ENCODE data around the gene PGAM5.

The PGAM5 gene

GRCh38 chr12:132710405-132711079, at the start of gene PGAM5:
Gene PGAM5, plus strand, starts transcription at chr12:132710842. Its CDS starts 35 bp downstream, at chr12:132710877.
- Histone ChIP-seq H3K4me3 (peak within 1 kb of the TSS; percentile 66 to 95 (median 86)), H3K27ac (peak within 1 kb of the TSS in 20 of 21 experiments; percentile 69 to 92 (median 87))

DNA sequence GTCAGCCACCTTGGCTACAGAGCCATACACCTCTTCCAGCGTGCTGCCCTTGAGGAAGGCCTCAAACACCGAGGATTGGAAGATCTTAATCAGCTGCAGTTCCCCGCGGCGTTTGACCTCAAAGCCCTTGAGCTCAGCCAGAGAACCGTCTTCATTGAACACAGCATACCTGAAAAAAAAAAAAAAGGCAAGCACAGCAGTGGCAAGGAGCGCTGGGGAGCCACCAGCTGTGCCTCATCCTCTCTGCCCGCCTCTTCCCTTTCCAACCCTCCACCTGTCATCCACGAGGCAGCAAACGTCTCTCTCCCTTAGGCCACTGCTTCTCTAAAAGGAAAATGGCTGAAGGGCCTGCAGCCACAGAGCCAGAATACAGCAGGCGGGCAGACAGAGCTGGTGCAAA, 49.6 kb upstream of the PGAM5 start:
- Histone ChIP-seq H3K4me3 (no peak overlapping the region), H3K27ac (no peak overlapping the region)

DNA sequence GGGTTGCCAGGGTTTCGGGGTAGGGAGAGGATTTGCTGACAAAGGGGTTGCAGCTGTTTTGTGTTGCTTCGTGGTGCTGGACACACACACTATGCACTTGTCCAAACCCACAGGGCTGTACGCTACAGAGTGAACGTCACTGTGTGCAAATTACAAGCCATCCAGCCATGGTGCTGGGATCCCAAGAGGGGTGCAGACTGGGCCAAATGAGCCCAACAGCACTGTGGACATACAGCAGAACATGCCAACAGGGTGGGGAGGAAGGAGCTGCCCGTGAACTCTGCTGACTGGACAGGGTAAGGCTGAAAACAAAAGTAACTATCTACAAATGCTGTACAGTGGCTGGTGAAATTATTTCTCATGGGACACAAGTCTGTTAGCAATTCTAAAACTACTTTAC, 48.7 kb upstream of the PGAM5 start:
- H3K4me3 ChIP-seq = no peak overlapping the region

GRCh38 chr12:132662901-132663755, 47.5 kb upstream of the PGAM5 start:
- H3K4me3 ChIP-seq = no peak overlapping the region

More for the DNA sequence above, 48.7 kb upstream of the PGAM5 start:
- no peak overlapping the region for H3K27ac ChIP-seq

DNA sequence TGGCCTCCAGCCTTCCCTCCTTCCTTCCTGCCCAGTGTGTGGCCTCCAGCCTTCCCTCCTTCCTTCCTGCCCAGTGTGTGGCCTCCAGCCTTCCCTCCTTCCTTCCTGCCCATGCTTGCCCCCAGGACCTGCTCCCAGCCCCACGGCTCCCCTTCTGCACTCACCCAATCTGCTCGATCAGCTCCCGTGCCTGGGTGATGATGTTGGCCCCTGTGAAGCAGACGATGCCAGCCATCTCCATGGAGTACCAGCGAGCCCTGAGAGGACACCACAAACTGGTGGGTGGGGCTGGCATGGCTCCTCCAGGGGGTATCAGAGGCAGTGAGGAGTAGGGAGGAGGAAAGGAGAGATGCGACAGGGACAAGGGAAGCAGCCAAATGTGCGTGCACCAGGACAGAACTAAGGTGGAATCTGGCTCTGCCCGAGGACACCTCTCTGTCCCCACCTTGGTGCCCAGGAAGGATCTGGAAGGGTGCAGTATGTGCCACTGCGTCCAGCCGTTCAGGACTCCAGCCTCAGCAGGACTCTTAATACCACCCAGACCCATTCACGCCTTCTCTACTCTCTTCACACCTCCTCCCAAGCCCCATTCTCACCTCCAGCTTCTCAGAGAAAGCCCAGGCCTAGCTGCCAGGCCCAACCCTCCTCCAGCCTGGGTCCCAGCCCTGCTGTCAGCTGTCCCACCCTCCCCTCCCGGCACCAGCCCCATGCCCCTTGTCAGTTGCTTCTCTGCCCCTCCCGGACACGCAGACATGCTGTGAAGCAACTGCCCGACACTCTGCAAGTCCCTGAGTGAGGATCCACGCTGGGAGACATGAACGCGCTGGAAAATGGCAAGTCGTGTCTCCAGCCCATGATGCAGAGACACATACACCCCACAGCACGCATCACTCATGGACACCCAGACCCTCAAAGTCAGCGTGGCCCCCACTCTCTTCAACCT, 46.2 kb upstream of the PGAM5 start:
- no peak overlapping the region for H3K4me3 ChIP-seq
- H3K27ac ChIP-seq = no peak overlapping the region

More at GRCh38 chr12:132662901-132663755, 47.5 kb upstream of the PGAM5 start:
- no peak overlapping the region for H3K27ac ChIP-seq

DNA sequence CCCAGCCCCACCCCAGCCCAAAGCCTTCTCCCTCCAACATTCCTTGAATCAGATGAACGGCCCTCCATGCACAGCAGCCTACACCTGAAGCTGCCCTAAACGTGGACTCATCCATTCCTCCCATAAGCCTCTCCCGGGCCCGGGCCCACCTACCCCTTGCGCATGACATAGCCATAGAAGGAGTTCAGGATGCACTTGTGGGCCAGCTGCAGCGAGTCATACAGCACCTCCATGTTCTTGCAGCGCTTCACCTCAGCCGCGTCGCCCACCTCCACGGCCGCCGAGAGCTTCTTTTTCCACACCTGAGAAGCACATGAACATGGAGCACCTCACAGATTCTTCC, 45.5 kb upstream of the PGAM5 start:
- H3K27ac ChIP-seq = no peak overlapping the region
- no peak overlapping the region for H3K4me3 ChIP-seq

GRCh38 chr12:132665794-132666193, 44.8 kb upstream of the PGAM5 start:
- Histone ChIP-seq H3K27ac (no peak overlapping the region), H3K4me3 (no peak overlapping the region)

DNA sequence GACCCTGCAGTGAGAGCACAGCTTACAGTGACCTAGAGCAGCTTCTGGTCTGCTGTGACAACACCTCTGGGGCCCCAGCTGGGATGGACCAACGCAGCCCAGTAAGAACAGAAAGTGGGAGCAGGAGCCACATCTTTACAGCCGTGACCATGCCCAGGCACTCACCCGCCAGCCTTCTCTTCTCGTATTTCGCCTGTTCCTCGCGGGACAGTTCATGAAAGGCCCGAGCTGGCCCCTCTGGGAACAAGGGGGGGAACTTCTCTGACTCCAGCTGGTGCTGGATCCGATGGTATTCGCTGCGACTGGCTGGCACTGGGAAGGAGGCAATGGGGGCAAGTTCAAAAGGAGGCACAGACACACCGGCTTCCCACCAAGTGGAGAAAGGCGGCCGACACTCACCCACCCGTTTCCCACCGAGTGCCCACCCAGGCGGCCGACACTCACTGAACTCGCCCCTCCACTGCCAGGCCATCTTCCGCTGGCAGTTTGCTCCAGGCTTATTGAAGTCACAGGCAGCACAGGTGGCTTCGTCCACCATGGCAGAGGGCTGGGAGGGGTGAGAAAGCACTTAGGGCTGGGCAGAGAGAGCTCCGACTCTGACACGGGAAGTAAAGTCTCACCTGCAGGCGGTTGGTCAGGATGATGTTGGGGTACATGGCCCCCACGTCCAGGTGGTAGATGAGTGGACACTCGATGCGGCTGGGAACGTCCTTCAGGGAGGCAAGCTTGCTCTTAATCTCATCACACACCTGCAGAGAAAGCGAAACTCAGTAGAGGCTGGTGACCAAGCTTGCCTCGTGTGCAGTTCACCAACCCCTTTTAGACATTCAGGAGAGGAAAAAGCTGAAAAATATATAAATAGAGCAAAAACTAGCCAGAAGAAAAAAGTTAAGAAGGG, 42.2 kb upstream of the PGAM5 start:
- H3K4me3 ChIP-seq = no peak overlapping the region
- H3K27ac ChIP-seq = no peak overlapping the region

DNA sequence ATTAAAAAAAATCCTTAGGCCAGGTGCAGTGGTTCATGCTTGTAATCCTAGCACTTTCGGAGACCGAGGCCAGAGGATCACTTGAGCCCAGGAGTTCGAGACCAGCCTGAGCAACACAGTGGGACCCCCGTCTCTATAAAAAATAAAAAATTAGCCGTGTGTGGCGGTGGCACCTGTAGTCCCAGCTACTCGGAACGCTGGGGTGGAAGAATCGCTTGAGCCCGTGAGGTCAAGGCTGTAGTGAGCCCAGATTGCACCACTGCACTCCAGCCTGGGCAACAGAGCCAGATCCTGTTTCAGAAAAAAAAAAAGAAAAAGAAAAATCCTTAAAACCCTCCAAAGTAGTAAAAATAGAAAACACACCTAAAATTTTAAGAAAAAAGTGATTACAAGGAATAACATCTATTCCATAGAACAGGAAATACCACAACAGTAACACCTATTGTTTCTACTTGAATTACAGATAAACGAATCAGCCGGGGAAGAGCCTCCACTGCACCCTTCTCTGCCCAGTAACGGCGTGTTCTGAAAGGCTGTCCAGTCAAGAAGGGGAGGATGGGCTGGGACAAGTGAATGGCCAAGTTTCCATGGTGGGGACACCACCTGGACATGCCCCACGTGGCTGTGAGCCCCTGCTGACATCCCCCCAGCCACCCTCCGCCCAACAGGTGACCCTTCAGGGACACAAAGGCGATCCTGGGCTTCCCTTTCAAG, 41.3 kb upstream of the PGAM5 start:
- no peak overlapping the region for H3K4me3 ChIP-seq
- H3K27ac ChIP-seq = no peak overlapping the region

- Histone ChIP-seq H3K27ac (no peak overlapping the region), H3K4me3 (no peak overlapping the region)
These were observed 38.5 kb upstream of the PGAM5 start for GRCh38 chr12:132672116-132672515.

DNA sequence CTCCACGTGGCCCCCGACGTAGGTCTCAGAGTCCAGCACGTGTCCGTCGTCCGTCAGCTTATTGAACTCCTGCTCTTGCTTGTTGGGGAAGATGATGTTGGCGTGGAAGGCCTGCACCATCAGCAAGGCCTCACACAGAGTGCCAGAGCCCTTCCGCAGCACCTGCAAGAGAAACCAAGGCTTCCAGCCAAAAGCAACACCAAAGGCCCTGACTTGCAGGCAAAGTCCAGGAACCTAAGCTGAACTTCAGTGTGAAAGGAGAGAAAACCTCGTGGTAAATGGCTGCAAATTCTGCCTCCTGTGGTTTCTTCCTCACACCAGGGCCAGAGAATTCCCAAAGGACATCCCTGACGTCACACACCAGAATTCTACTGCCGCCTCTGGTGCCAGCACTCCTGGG, 38.0 kb upstream of the PGAM5 start:
- Histone ChIP-seq H3K4me3 (no peak overlapping the region), H3K27ac (no peak overlapping the region)

DNA sequence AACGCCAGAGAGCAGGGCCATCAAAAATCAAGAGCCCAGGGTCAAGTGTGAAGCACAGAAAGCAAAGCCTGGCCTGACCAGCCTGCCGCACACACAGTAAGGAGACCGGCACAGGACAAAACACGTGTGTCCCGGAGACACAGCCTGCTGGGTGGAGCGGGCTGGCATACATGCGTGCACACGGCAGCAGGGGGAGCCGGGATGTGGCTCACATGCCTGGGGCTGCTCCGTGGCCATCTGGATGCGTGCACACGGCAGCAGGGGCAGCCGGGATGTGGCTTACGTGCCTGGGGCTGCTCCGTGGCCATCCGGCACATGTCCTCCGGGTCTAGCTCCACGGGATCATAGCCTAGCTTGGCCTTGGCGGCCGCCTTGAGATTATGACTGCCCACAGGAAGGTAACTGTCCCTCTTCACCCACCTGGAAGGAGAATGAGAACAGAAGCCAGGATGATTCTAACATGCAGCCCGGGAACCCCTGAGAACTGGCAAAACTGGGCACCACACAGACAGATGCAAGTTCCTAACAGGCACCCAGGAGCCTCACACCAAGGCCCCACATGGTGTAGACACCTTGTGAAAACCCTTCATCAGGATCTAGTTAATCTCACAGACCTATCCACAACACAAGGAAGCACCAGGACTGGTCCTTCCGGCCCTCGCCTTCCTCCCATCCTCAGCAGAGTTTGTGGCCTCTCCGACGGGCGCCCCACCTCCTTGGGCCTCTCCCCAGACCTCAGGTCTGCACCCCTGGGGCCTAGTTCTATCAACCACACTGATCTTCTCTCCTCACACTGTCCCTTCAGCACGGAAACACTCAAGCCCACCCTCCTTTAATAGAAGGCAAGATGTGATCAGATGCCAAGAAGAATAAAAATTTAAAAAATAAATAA, 37.1 kb upstream of the PGAM5 start:
- H3K4me3 ChIP-seq = no peak overlapping the region
- no peak overlapping the region for H3K27ac ChIP-seq

DNA sequence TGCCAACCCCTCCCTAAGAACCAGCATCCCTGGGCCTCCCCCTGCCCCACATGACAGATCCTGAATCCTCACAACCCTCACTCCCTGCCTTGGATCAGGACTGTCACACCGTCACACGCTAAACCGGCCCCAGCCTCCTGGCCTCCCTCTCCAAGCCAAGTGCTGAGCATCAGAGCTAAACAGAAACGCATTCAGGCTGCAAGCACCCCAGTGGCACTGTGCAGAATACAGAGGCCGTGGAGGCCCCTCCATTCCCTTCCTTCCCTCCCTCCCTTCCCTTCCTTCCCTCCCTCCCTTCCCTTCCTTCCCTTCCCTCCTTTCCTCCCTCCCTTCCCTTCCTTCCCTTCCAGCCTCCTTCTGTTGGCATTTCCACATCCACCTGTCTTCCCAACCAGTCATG, 36.1 kb upstream of the PGAM5 start:
- no peak overlapping the region for H3K27ac ChIP-seq
- no peak overlapping the region for H3K4me3 ChIP-seq

DNA sequence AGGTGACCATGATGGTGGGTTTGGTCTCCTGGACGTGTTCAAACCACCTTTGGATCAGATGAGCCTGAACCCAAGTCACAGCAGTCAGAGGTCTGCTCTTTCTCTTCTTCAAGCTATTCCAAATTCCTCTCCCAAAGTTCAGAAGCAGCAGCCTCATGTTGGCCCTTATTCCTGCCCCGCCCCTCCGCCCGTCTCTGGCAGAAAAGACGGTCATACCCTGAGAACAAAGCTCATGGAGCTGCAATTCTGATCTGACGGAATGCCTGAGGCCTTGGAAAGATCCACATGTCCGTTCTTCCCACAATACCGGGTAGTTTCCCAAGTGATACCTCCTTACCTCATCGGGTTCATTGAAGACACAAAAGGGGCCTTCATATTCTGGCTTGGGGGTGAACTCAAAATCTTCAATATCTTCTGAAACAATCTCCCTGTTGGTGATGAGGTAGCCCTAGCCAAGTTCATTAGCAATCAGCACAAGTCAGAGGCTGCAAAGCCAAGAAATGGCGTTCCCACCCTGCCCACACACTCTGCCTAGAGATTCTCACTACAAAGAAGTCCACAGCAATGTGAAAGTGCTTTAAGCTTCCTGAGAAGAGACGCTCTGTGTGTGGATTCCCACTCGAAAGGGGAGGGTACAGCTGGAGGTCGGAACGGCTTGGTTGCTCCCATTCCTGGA, 34.7 kb upstream of the PGAM5 start:
- H3K4me3 ChIP-seq = no peak overlapping the region
- no peak overlapping the region for H3K27ac ChIP-seq

- Histone ChIP-seq H3K27ac (no peak overlapping the region), H3K4me3 (no peak overlapping the region)
These were observed 33.1 kb upstream of the PGAM5 start for GRCh38 chr12:132677492-132677891.

- no peak overlapping the region for H3K27ac ChIP-seq
- no peak overlapping the region for H3K4me3 ChIP-seq
These were observed 25.2 kb upstream of the PGAM5 start for GRCh38 chr12:132685400-132685799.

DNA sequence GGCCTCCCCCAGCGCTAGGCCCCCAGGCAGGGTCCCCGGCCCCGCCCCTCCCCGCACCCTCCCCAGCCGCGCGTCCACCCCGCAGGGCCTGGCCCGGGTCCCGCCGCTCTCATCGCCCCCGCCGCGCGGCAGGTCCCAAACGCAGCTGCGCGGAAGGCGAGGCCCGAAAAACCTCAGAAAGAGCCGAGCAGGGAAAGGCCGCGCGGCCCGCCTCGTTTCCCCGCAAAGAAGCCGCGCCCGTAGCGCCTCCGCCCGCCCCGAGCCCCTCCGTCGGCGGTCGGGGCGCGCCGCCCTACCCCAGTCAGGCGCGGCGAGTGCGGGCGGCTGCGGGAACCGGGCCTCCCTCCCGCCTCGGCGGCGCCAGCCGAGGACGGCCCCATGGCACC, 23.8 kb upstream of the PGAM5 start:
- Histone ChIP-seq H3K4me3 (peak overlapping the region; percentile 63 to 96 (median 88)), H3K27ac (peak overlapping the region in 20 of 21 experiments; percentile 26 to 90 (median 70))

Measured in skin epidermis (tissue), 12 donors.